ENCODE measurements around the gene TDRD7. TPM values are rescaled to one million over a fixed set of nuclear protein-coding genes. Genes with fewer than 3 reads are reported as not detected.

TDRD7 gene
- total and polyA plus RNA-seq, 2 of the 13 experiments (the other 11 are each of a cell fraction or from before 2014, with no cell fraction given), result 9.8 to 15.5 TPM

DNA sequence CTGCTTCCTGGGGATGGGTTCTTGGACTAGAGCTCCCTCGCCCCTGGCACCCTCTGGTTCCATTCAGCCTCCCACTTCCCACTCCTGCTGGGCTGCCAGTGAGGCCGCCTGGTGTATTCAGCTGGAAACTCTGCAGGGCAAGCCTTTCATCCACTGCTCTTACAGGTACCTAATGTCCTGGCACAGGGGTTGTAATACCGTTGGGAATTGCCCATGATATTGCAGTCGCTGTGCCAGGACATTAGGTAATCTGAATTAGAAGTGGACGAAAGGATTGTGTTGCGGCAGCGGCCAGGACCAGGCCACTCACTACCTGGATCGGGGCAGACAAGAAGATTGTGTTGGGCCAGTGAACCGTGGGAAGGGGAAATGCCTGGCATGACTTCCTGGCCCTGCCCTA, 102.6 kb downstream of the TDRD7 start:
- POLR2A ChIA-PET, result no interaction called here

GRCh38 chr9:97515662-97516061, 103.8 kb downstream of the TDRD7 start:
- Histone ChIP-seq H3K27ac (ENCODE audit: extremely low read length, insufficient read depth, low read length) (no peak overlapping the region), H3K4me1 (ENCODE audit: insufficient read depth, low read length) (no peaks in the 10 kb centered on the region), H3K9ac (ENCODE audit: insufficient read depth, low read depth, low read length) (no peak overlapping the region), H3K4me3 (replicated peaks in 1 of 3; ENCODE audit: insufficient read depth in 1 of 3, low read depth in 2 of 3, low read length in 3 of 3) (no peak overlapping the region), H3K36me3 (replicated peaks in 1 of 2; ENCODE audit: control insufficient read depth in 1 of 2, insufficient read depth in 2 of 2, low read length in 2 of 2) (no peaks in the 10 kb centered on the region), H3K27me3 (ENCODE audit: control insufficient read depth in 1 of 2, insufficient read depth in 2 of 2, low read length in 2 of 2) (peaks cover 1 to 30% of the 10 kb centered on the region in 2 experiments; a peak in 2 of 5 replicates), H3K79me2 (ENCODE audit: insufficient read depth, low read length) (no peaks in the 10 kb centered on the region), H2AFZ (ENCODE audit: low read length) (no peak overlapping the region), H3K9me3 (ENCODE audit: low read length) (no peaks in the 10 kb centered on the region), H3K4me2 (ENCODE audit: low read depth, low read length) (no peak overlapping the region), H4K20me1 (ENCODE audit: insufficient read depth, low read length) (no peaks in the 10 kb centered on the region)
- FAIRE-seq (no peak), DNase-seq (ENCODE audit: low spot score) (no peak), ATAC-seq (no peak)
- POLR2A ChIA-PET, result interaction anchor here (0.6 kb wide), 1 partner anchor 34 kb away, joined by 3 read pairs; no protein-coding TSS in a partner anchor
- intact Hi-C loops (cut with micrococcal nuclease; ENCODE audit: unreplicated experiment) (no loop called here), in situ Hi-C loops (cut with HindIII; ENCODE audit: extremely low pct_ligation_motif_present, low pct_unique_long_range_greater_than_20kb) (no loop called here)
- no TSS peak for BruUV-seq (replicated peaks)
- CTCF ChIA-PET (ENCODE audit: low intra/inter-chr PET ratio, low total read pairs), result no interaction called here
- 47% methylated on average over 6 of the region's 6 CpGs for WGBS (ENCODE audit: low lambda C conversion rate)
- no peak for TF ChIP-seq HNRNPL (IDR thresholded peaks at IDR 0.05; ENCODE audit: low read depth, low read length)
- TF ChIP-seq ZNF333 (CRISPR knock-in tag; IDR thresholded peaks at IDR 0.05; ENCODE audit: borderline replicate concordance), result no peak
- no peak for TF ChIP-seq ZNF788 (CRISPR knock-in tag; IDR thresholded peaks at IDR 0.05; ENCODE audit: borderline replicate concordance)
- TF ChIP-seq ZNF232 (CRISPR knock-in tag; IDR thresholded peaks at IDR 0.05; ENCODE audit: borderline replicate concordance), result no peak
- TF ChIP-seq RFX3 (CRISPR knock-in tag; IDR thresholded peaks at IDR 0.05), result no peak
- TF ChIP-seq, protein P1, sequence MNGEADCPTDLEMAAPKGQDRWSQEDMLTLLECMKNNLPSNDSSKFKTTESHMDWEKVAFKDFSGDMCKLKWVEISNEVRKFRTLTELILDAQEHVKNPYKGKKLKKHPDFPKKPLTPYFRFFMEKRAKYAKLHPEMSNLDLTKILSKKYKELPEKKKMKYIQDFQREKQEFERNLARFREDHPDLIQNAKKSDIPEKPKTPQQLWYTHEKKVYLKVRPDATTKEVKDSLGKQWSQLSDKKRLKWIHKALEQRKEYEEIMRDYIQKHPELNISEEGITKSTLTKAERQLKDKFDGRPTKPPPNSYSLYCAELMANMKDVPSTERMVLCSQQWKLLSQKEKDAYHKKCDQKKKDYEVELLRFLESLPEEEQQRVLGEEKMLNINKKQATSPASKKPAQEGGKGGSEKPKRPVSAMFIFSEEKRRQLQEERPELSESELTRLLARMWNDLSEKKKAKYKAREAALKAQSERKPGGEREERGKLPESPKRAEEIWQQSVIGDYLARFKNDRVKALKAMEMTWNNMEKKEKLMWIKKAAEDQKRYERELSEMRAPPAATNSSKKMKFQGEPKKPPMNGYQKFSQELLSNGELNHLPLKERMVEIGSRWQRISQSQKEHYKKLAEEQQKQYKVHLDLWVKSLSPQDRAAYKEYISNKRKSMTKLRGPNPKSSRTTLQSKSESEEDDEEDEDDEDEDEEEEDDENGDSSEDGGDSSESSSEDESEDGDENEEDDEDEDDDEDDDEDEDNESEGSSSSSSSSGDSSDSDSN (CRISPR knock-in tag; IDR thresholded peaks at IDR 0.05), result no peak
- no peak for TF ChIP-seq ZNF264 (CRISPR knock-in tag; IDR thresholded peaks at IDR 0.05)
- TF ChIP-seq GABPA (IDR thresholded peaks at IDR 0.05; ENCODE audit: low read depth, low read length), result no peak
- TF ChIP-seq GABPA (CRISPR knock-in tag; IDR thresholded peaks at IDR 0.05; ENCODE audit: low read depth), result no peak
- no peak for TF ChIP-seq ZNF768 (CRISPR knock-in tag; IDR thresholded peaks at IDR 0.05)
- no peak for TF ChIP-seq ZNF569 (CRISPR knock-in tag; IDR thresholded peaks at IDR 0.05; ENCODE audit: borderline replicate concordance)
- TF ChIP-seq ZNF260 (CRISPR knock-in tag; IDR thresholded peaks at IDR 0.05; ENCODE audit: borderline replicate concordance, low read depth), result no peak

More for the DNA sequence above, 102.6 kb downstream of the TDRD7 start:
- Histone ChIP-seq H3K27me3 (ENCODE audit: control insufficient read depth in 1 of 2, insufficient read depth in 2 of 2, low read length in 2 of 2) (peaks cover 1 to 26% of the 10 kb centered on the region in 2 experiments; a peak in 2 of 5 replicates), H3K4me1 (ENCODE audit: insufficient read depth, low read length) (no peaks in the 10 kb centered on the region), H4K20me1 (ENCODE audit: insufficient read depth, low read length) (no peaks in the 10 kb centered on the region), H3K9me3 (ENCODE audit: low read length) (no peaks in the 10 kb centered on the region), H2AFZ (ENCODE audit: low read length) (no peak overlapping the region), H3K4me3 (replicated peaks in 1 of 3; ENCODE audit: insufficient read depth in 1 of 3, low read depth in 2 of 3, low read length in 3 of 3) (no peak overlapping the region), H3K79me2 (ENCODE audit: insufficient read depth, low read length) (no peaks in the 10 kb centered on the region), H3K4me2 (ENCODE audit: low read depth, low read length) (no peak overlapping the region), H3K27ac (ENCODE audit: extremely low read length, insufficient read depth, low read length) (no peak overlapping the region), H3K9ac (ENCODE audit: insufficient read depth, low read depth, low read length) (no peak overlapping the region), H3K36me3 (replicated peaks in 1 of 2; ENCODE audit: control insufficient read depth in 1 of 2, insufficient read depth in 2 of 2, low read length in 2 of 2) (no peaks in the 10 kb centered on the region)
- no TSS peak for BruUV-seq (replicated peaks)
- no peak for ATAC-seq
- intact Hi-C loops (cut with micrococcal nuclease; ENCODE audit: unreplicated experiment) (no loop called here), in situ Hi-C loops (cut with HindIII; ENCODE audit: extremely low pct_ligation_motif_present, low pct_unique_long_range_greater_than_20kb) (no loop called here)
- no peak for DNase-seq (ENCODE audit: low spot score)
- CTCF ChIA-PET (ENCODE audit: low intra/inter-chr PET ratio, low total read pairs), result no interaction called here
- 47% methylated on average over 9 of the region's 9 CpGs for WGBS (ENCODE audit: low lambda C conversion rate)
- TF ChIP-seq PHB2 (IDR thresholded peaks at IDR 0.05; ENCODE audit: partially characterized antibody), result no peak
- TF ChIP-seq SP2 (CRISPR knock-in tag; IDR thresholded peaks at IDR 0.05), result no peak
- TF ChIP-seq GPN1 (CRISPR knock-in tag; IDR thresholded peaks at IDR 0.05; ENCODE audit: borderline replicate concordance), result no peak
- TF ChIP-seq TCF12 (IDR thresholded peaks at IDR 0.05), result no peak
- no peak for TF ChIP-seq TCF12 (CRISPR knock-in tag; IDR thresholded peaks at IDR 0.05)
- TF ChIP-seq RORA (CRISPR knock-in tag; IDR thresholded peaks at IDR 0.05), result no peak
- no peak for TF ChIP-seq ZNF768 (CRISPR knock-in tag; IDR thresholded peaks at IDR 0.05)
- TF ChIP-seq MXD4 (CRISPR knock-in tag; IDR thresholded peaks at IDR 0.05), result no peak
- TF ChIP-seq, protein P2, sequence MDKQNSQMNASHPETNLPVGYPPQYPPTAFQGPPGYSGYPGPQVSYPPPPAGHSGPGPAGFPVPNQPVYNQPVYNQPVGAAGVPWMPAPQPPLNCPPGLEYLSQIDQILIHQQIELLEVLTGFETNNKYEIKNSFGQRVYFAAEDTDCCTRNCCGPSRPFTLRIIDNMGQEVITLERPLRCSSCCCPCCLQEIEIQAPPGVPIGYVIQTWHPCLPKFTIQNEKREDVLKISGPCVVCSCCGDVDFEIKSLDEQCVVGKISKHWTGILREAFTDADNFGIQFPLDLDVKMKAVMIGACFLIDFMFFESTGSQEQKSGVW (CRISPR knock-in tag; IDR thresholded peaks at IDR 0.05; ENCODE audit: borderline replicate concordance), result no peak
- FAIRE-seq, result no peak

All from HepG2 (cell line).